D721Med (cell line): ENCODE data around the gene TENT4A.

Experiments used
- DNase-seq: peaks from one replicate; pipeline ENCODE4 v3.0.0; 2011; ENCODE audit warnings: low spot score; ENCODE audit not compliant: insufficient read length
- FAIRE-seq: peaks from 2 replicates; lab custom pipeline; 2011; peaks lifted over from hg19 to GRCh38; lab: Jason Lieb, UNC
- TF ChIP-seq, protein P1 (sequence below): IDR thresholded peaks from 2 replicates; pipeline ENCODE4 v1.5.1; 2012; ENCODE audit warnings: mild to moderate bottlenecking, control low read depth; ENCODE audit not compliant: insufficient read depth; ENCODE audit errors: missing control alignments

Gene TENT4A

GRCh38 chr5:6699357-6699756 is 13.9 kb upstream of the TENT4A start:
- DNase-seq (no peak), FAIRE-seq (no peak)
- TF ChIP-seq, protein P1, sequence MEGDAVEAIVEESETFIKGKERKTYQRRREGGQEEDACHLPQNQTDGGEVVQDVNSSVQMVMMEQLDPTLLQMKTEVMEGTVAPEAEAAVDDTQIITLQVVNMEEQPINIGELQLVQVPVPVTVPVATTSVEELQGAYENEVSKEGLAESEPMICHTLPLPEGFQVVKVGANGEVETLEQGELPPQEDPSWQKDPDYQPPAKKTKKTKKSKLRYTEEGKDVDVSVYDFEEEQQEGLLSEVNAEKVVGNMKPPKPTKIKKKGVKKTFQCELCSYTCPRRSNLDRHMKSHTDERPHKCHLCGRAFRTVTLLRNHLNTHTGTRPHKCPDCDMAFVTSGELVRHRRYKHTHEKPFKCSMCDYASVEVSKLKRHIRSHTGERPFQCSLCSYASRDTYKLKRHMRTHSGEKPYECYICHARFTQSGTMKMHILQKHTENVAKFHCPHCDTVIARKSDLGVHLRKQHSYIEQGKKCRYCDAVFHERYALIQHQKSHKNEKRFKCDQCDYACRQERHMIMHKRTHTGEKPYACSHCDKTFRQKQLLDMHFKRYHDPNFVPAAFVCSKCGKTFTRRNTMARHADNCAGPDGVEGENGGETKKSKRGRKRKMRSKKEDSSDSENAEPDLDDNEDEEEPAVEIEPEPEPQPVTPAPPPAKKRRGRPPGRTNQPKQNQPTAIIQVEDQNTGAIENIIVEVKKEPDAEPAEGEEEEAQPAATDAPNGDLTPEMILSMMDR = no peak

- FAIRE-seq = no peak
- TF ChIP-seq, protein P1 = no peak
- DNase-seq = no peak
Measured at GRCh38 chr5:6700074-6700684, 13.1 kb upstream of the TENT4A start.

GRCh38 chr5:6700685-6701355 is 12.4 kb upstream of the TENT4A start:
- TF ChIP-seq, protein P1 = no peak

DNA sequence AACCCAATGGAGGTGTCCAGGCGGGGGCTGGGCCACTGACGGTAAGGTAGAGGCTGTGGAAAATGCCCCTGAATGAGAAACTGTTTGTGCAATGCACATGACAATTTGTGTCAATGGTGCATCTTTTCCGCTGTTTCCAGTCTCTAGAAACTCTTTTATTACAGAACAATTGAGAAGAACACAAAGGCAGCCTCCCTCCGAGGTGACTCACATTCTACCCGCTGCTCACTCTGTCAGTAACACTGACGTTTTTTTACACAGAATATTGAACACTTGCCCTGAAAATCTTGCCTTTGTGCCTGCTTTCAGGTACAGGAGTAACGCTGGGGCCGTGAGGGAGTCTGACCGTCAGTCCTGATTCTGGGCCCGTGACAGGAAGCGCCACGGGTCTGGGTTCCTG is 11.7 kb upstream of the TENT4A start:
- TF ChIP-seq, protein P1 = no peak
- FAIRE-seq = no peak
- no peak for DNase-seq

More at GRCh38 chr5:6700685-6701355, 12.4 kb upstream of the TENT4A start:
- DNase-seq = no peak
- FAIRE-seq = no peak

- DNase-seq = no peak
- TF ChIP-seq, protein P1 = no peak
- no peak for FAIRE-seq
Measured at GRCh38 chr5:6702633-6703032, 10.6 kb upstream of the TENT4A start.

DNA sequence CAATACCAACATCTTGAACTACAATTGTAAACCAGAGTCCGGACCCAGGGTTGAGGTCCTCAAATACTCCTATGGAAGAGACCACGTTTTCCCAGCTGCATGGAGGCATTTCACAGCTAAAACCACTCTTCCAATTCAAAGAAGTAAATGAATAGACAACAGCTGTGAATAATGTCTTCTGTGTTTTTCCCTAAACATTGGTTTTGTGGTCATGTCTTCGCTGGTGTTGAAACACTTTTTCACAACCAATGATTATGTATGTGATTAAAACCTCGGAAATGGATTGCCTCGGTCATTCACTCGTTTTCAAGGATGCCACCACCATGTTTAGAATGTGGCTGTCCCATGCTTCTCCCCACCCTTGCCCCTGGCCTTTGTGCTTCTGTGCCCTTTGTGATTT is 9.4 kb upstream of the TENT4A start:
- DNase-seq = no peak
- TF ChIP-seq, protein P1 = no peak
- no peak for FAIRE-seq

DNA sequence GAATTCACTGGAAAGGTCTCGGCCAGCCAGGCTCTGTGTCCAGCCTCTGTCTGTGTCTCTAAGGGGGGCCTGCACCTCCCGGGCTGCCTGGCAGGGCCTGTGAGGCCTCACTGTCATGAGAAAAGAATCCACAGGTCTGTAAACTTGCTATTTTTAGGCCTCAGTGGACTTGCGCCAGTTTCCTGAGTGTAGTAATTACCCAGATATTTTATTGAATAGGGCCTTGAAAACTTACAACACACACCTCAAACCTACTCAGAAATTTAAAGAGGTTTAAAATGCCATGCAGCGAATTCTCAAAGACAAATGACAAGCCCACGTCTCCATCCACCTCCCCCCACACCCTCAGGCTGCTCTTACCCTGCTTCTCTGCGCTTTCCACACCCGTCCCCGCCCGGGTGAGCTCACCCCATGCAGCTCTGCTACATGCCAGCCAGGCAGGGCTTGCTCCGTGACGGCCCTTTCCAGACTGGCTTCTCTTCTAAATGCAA is 8.8 kb upstream of the TENT4A start:
- no peak for FAIRE-seq
- DNase-seq = no peak
- TF ChIP-seq, protein P1 = no peak
